IPS DF 6.9 (cell line): ENCODE data around the gene DBET.
"Not testable (repeated sequence)": the region's sequence is repeated elsewhere in the genome, so short reads cannot be mapped to it uniquely, and the experiment has no call there.

ENCODE experiments used
- DNase-seq: peaks from one replicate; pipeline ENCODE4 v3.0.0-alpha.2; 2013; ENCODE audit warnings: low read depth, low spot score
- H3K27ac ChIP-seq: one replicate; pipeline ENCODE4 v1.5.1; 2013; ENCODE audit warnings: low read length, control low read depth
- H3K27me3 ChIP-seq: 2 replicates; pipeline ENCODE4 v1.6.1; 2013; ENCODE audit warnings: mild to moderate bottlenecking, low read length; ENCODE audit not compliant: control insufficient read depth, insufficient read depth
- H3K36me3 ChIP-seq: 2 replicates; pipeline ENCODE4 v1.6.1; 2013; ENCODE audit warnings: low read length; ENCODE audit not compliant: control insufficient read depth, insufficient read depth
- H3K4me1 ChIP-seq: 2 replicates; pipeline ENCODE4 v1.6.1; 2013; ENCODE audit warnings: low read length; ENCODE audit not compliant: control insufficient read depth, insufficient read depth
- H3K4me3 ChIP-seq: 2 replicates; pipeline ENCODE4 v1.5.1; 2013; ENCODE audit warnings: mild to moderate bottlenecking, low read length
- H3K9me3 ChIP-seq: 2 replicates; pipeline ENCODE4 v1.6.1; 2013; ENCODE audit warnings: low read length, inconsistent platforms; ENCODE audit not compliant: control insufficient read depth, insufficient read depth
- WGBS: extraction: QIAGEN DNeasy Blood & Tissue Kit; methylation state at CpG from one replicate; pipeline ENCODE4 v1.1.7; 2013; ENCODE audit warnings: mixed read lengths, missing lambda C conversion rate; ENCODE audit not compliant: insufficient read length, insufficient coverage; 5-methylcytosine and 5-hydroxymethylcytosine counted together

Gene DBET

GRCh38 chr4:190058997-190059396 is 5.3 kb upstream of the DBET start:
- H3K9me3 ChIP-seq, H3K27me3 ChIP-seq, DNase-seq, H3K36me3 ChIP-seq, H3K27ac ChIP-seq, H3K4me1 ChIP-seq, H3K4me3 ChIP-seq: not testable (repeated sequence)
- no CpG with 5 or more reads among the region's 4 CpGs for WGBS

- H3K27ac ChIP-seq, H3K4me1 ChIP-seq, H3K36me3 ChIP-seq, H3K4me3 ChIP-seq, H3K9me3 ChIP-seq, H3K27me3 ChIP-seq, DNase-seq: not testable (repeated sequence)
- WGBS = no CpG with 5 or more reads among the region's 3 CpGs
These were observed 503 bp downstream of the DBET start for GRCh38 chr4:190064805-190065204.

GRCh38 chr4:190068351-190068750 is 4.0 kb downstream of the DBET start:
- not testable (repeated sequence) for H3K36me3 ChIP-seq, DNase-seq, H3K9me3 ChIP-seq, H3K27ac ChIP-seq, H3K4me1 ChIP-seq, H3K4me3 ChIP-seq, H3K27me3 ChIP-seq
- WGBS = no CpG with 5 or more reads among the region's 45 CpGs

GRCh38 chr4:190093052-190093451 is 28.8 kb downstream of the DBET start:
- not testable (repeated sequence) for H3K36me3 ChIP-seq, H3K4me1 ChIP-seq, H3K27ac ChIP-seq, H3K4me3 ChIP-seq, DNase-seq, H3K27me3 ChIP-seq, H3K9me3 ChIP-seq
- no CpG with 5 or more reads among the region's 27 CpGs for WGBS

GRCh38 chr4:190094031-190094430 is 29.7 kb downstream of the DBET start:
- H3K4me1 ChIP-seq, DNase-seq, H3K27me3 ChIP-seq, H3K4me3 ChIP-seq, H3K9me3 ChIP-seq, H3K27ac ChIP-seq, H3K36me3 ChIP-seq: not testable (repeated sequence)
- no CpG with 5 or more reads among the region's 1 CpG for WGBS

- not testable (repeated sequence) for DNase-seq
- no CpG with 5 or more reads among the region's 6 CpGs for WGBS
These were observed 31.0 kb downstream of the DBET start for GRCh38 chr4:190095335-190095734.

GRCh38 chr4:190099605-190100004 is 35.3 kb downstream of the DBET start:
- H3K36me3 ChIP-seq, DNase-seq, H3K27me3 ChIP-seq, H3K9me3 ChIP-seq, H3K4me1 ChIP-seq, H3K27ac ChIP-seq, H3K4me3 ChIP-seq: not testable (repeated sequence)
- WGBS = no CpG with 5 or more reads among the region's 2 CpGs

More at GRCh38 chr4:190095335-190095734, 31.0 kb downstream of the DBET start:
- H3K27me3 ChIP-seq, H3K36me3 ChIP-seq, H3K27ac ChIP-seq, H3K4me1 ChIP-seq, H3K9me3 ChIP-seq, H3K4me3 ChIP-seq: not testable (repeated sequence)

GRCh38 chr4:190101525-190101924 is 37.2 kb downstream of the DBET start:
- WGBS = no CpG with 5 or more reads among the region's 1 CpG
- H3K27ac ChIP-seq, H3K9me3 ChIP-seq, H3K4me1 ChIP-seq, H3K36me3 ChIP-seq, H3K4me3 ChIP-seq, DNase-seq, H3K27me3 ChIP-seq: not testable (repeated sequence)

- H3K4me1 ChIP-seq, DNase-seq, H3K36me3 ChIP-seq, H3K27ac ChIP-seq, H3K4me3 ChIP-seq, H3K27me3 ChIP-seq: not testable (repeated sequence)
- peaks cover 13% of the 10 kb centered on the region for H3K9me3 ChIP-seq
- no CpG with 5 or more reads among the region's 3 CpGs for WGBS
These were observed 41.9 kb downstream of the DBET start for GRCh38 chr4:190106191-190106590.

- DNase-seq, H3K36me3 ChIP-seq, H3K4me3 ChIP-seq, H3K4me1 ChIP-seq, H3K27ac ChIP-seq, H3K27me3 ChIP-seq: not testable (repeated sequence)
- peaks cover 17% of the 10 kb centered on the region for H3K9me3 ChIP-seq
- WGBS = no CpG with 5 or more reads among the region's 7 CpGs
These were observed 42.5 kb downstream of the DBET start for GRCh38 chr4:190106611-190107480.
